Activated CD4-positive, CD25-positive, alpha-beta regulatory T cell treated with anti-CD3 and anti-CD28 coated beads, Interleukin-2, amount 50 U/mL, for 24 hours (primary cell): Measurements from ENCODE around the gene SLC8B1.

Experiments used
- ATAC-seq, 2 donors: fragments of 150-1000 bp; cut with Tn5 transposase; one replicate each; pipeline ENCODE4 v1.10.0; 2021; ENCODE audit warnings: mild to moderate bottlenecking in 1 of 2, moderate library complexity in 1 of 2

SLC8B1 gene

GRCh38 chr12:113292547-113292946 lies 42.4 kb downstream of the SLC8B1 start:
- no peak for ATAC-seq

- no peak for ATAC-seq
These were observed 42.8 kb downstream of the SLC8B1 start for GRCh38 chr12:113292091-113292490.

GRCh38 chr12:113291586-113291985 lies 43.3 kb downstream of the SLC8B1 start:
- no peak for ATAC-seq

GRCh38 chr12:113290506-113290905 lies 44.4 kb downstream of the SLC8B1 start:
- no peak for ATAC-seq

DNA sequence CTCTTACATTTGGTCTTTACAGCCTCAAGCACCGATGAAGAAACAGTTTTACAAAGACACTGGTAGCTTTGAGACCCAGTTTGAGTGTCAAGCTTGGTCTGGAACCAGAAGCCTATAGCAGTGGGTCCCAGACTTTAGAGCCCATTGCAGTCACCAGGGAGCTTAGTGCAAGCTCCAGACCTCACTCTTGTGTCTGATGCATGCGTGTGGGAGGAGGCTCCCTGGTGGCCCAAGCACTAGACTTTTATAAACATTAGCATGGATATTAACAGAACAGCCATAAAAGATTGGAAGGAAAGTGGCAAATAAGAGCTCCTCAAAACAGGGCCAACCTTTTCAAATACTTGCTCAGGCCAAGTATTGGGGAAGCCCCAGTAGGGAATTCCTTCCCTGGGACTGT lies 45.5 kb downstream of the SLC8B1 start:
- ATAC-seq: no peak

- ATAC-seq: no peak
These were observed 47.0 kb downstream of the SLC8B1 start for GRCh38 chr12:113287899-113288282.

DNA sequence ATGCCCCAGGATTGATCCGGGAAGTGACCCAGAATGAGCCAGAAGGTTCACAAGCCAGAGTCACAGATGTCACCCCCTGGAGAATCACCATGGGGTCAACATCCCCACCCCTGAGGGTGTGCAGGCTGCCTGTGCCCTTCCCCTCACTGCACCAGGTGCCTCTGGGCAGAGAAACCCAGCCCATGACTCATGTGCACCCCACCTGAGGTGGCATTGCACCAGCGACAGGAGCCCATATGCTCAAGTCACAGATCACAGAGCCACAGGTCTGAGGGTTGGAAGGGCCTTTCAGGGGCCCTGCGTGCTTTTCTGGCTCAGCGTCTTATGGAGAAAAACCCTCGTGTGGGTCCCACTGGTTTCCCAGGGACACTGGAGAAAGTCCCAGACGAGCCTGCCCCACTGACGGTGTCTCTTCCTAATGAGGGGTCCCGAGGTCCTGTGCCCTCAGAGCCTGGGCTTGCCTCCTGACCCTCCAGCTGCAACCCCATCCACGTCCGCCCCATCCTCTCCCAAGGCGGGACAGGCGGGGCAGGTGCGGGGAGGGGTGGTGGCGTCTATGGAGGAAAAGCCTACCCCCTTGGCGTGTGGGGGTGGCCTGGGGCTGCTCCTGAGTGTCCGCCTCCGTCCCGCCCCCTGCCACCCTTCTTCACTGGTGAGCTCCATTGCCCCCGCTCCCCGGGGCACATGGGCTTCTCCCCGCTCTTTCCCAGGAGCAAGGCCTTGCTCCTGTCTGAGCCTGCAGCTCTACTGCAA lies 47.6 kb downstream of the SLC8B1 start:
- ATAC-seq: no peak

- no peak for ATAC-seq
These were observed 48.2 kb downstream of the SLC8B1 start for GRCh38 chr12:113286712-113287111.

GRCh38 chr12:113285679-113286610 lies 49.0 kb downstream of the SLC8B1 start:
- no peak for ATAC-seq

DNA sequence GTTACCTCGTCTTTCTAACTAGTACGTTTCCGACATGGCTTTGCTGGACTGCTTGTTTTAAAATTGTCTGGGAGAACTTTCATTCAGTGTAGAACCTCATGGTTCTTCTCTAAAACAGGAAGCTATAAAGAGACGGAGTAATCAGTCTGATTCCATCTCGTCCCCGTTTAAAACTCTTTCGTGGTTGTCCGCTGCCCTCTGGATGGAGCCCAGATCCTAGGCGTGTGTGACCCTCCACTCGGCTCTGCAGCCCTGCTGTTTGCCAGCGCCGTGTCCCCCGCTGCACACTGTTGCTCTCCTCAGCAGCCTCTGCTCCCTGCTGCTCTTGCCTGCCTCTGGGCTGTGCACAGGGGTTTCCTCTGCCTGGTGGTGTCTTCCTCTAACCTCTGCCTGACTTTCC lies 50.2 kb downstream of the SLC8B1 start:
- ATAC-seq: no peak

- ATAC-seq: no peak
These were observed 56.3 kb downstream of the SLC8B1 start for GRCh38 chr12:113278633-113279032.

DNA sequence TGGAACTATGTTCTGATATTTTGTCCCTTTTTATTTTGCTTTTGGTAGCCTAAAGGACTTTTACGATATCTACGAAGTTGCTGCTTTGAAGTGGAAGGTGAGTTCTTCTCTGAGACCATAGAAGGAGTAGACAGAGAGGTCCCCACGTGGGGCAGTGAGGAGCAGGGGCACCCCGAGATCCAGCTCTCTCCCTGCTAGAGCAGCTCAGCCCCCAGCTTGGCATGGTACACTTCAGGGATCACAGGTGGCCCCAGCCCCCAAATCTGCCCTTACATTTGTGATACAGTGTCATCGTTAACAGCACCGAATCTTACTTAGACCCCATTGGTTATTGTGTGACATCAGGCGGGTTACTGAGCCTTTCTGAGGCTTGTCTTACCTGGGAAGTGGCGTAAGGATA lies 56.8 kb downstream of the SLC8B1 start:
- ATAC-seq: no peak

- ATAC-seq: no peak
These were observed 57.4 kb downstream of the SLC8B1 start for GRCh38 chr12:113277511-113277910.

GRCh38 chr12:113276946-113277500 lies 57.9 kb downstream of the SLC8B1 start:
- no peak for ATAC-seq

GRCh38 chr12:113276306-113276705 lies 58.6 kb downstream of the SLC8B1 start:
- ATAC-seq: no peak

DNA sequence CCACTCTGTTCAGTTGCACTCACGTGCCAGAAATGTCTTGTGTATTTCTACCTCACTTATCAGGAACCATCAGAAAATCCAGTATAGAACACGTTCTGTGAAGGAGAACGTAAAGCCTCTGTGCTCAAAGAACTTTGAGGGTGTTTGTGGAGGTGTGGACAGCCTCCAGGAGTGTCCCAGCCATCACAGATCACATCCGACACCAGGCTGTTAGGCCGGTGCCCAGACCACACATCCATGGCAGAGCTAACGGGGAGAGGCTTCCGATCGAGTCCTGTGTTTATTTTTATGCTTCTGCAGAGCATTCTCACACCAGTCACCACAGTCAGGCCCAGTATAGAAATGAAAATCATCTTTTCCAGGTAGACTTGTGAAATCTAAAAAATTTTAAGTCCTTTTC lies 60.1 kb downstream of the SLC8B1 start:
- ATAC-seq: no peak

GRCh38 chr12:113273053-113273725 lies 61.7 kb downstream of the SLC8B1 start:
- ATAC-seq: no peak

- peak in 1 of 2 donors; percentile 70 for ATAC-seq
These were observed 62.9 kb downstream of the SLC8B1 start for GRCh38 chr12:113271853-113272561.

DNA sequence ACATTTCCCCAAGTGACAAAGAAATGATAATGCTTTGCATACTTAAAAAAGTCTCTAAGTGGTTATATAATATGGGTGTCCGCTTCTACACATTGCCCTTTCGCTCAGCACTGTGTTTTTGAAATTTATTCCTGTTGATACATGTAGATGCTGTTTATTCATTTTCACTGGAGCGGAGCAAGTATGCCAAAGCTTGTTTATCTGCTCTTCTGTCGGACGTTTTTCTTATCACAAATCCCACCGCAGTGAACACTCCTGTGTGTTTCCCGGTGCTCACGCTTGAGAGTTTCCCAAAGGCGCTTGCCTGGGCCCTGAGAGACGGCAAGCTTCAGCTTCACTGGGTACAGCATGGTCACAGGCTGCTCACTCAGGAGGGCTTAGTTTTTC lies 63.5 kb downstream of the SLC8B1 start:
- no peak for ATAC-seq

DNA sequence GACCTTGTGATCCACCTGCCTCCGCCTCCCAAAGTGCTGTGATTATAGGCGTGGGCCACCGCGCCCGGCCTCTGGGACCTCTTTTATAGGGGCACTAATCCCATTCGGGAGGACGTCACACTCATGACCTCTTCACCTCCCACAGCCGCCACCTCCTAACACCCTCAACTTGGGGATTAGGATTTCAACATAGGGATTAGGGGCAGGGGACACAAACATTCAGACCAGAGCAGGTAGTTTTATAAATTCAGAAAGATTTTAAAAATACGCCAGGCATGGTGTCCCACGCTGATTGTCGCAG lies 64.2 kb downstream of the SLC8B1 start:
- ATAC-seq: no peak

DNA sequence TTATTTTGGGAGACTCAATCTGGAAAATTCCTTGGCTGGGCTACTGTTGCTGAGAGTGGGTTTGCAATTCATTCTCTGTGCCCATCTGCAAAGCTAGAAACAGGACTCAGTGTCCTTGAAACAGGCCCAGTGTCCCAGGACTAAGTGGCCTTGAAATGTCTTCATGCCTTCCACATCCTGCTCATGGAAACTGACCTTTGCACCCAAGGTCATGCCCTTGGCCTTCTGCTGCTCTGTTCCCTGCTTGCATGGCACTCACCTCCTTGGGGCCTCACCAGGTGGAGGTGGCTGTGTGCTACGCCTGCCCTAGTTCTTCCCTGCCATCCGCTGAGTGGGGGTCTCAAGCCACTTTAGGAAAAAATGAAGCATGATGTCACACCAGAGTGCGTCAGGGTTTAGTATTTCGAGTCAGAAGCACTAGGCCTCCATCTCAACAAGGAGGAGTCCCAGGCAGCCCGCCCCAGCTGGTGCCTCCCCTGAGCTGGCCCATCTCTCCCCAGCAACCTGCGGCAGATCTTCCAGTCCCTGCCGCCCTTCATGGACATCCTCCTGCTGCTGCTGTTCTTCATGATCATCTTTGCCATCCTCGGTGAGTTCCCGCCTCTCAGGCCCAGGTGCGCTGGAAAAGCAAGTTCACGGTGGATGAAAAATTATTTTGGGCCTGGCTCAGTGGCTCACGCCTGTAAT lies 65.5 kb downstream of the SLC8B1 start:
- ATAC-seq: no peak

DNA sequence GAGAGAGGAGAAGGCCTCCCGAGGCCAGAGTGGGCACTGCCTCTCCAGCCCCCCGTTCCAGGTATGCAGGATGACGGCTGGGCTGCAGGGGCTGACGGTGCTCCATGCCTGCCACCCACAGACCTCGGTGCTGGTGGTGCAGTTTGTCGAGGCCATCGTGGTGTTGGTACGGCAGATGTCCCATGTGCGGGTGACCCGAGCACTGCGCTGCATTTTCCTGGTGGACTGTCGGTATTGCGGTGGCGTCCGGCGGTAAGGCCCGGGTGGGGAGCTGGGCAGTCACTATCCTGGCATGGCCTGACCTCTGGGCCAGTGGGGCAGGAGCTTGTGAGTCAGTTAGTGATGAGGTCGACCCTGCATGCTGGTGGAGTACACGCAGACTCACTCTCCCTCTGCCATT lies 66.3 kb downstream of the SLC8B1 start:
- no peak for ATAC-seq
